GM18951 (cell line): ENCODE data around the gene MYO10.
"Not testable (repeated sequence)": the region's sequence is repeated elsewhere in the genome, so short reads cannot be mapped to it uniquely, and the experiment has no call there.

Source experiments
- POLR2A ChIP-seq: IDR thresholded peaks from 4 replicates; pipeline ENCODE4 v1.6.1; 2011; ENCODE audit warnings: mild to moderate bottlenecking; ENCODE audit not compliant: insufficient read length, insufficient read depth; ENCODE audit errors: extremely low read depth
- in situ Hi-C: fragments of 300-500 bp; cut with MboI; formaldehyde crosslinking; loops from one replicate; pipeline ENCODE4 v1.12.0; 2022; ENCODE audit warnings: low sequenced_read_pairs, mixed read lengths, inconsistent platforms; ENCODE audit not compliant: unreplicated experiment

MYO10 gene

GRCh38 chr5:16885635-16886365 is 50.3 kb downstream of the MYO10 start:
- no peak for TF ChIP-seq POLR2A
- in situ Hi-C loops: no loop called here

GRCh38 chr5:16884595-16884994 is 51.5 kb downstream of the MYO10 start:
- in situ Hi-C loops: no loop called here
- no peak for TF ChIP-seq POLR2A

DNA sequence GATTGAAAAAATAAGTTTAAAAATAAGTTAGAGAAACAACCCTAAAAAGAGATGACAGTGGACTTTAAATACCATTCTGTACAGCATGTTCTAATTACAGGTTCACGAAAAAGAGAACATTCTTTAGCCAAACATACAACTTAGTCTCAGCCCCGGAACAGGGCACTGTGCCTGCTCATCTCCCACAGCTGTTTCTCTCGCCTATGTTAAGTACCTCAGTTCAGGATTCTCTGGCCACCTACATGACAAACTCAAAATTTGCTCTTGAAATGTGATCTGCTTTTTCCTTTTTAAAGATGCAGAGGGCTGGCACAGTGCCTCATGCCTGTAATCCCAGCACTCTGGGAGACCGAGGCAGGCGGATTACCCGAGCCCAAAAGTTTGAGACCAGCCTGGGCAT is 52.3 kb downstream of the MYO10 start:
- in situ Hi-C loops: no loop called here
- no peak for TF ChIP-seq POLR2A

DNA sequence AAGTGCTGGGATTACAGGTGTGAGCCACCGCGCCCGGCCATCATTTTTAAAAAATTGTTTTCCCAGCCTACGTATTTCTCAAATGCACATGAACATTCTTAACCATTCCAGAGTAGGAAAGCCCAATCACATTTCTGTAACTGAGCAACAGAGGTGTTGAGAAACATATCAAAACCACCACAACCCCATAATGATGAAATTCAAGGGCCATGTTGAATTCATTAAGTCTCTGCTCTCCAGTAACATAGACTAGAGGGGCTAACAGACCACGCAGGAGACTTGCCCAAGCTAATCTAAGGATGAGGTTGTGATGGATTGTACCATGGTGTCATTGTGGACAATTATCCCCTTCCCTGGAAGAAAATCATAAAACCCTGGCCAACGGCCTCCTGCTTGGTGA is 52.9 kb downstream of the MYO10 start:
- no peak for TF ChIP-seq POLR2A
- in situ Hi-C loops: no loop called here

GRCh38 chr5:16881251-16881650 is 54.8 kb downstream of the MYO10 start:
- in situ Hi-C loops: no loop called here
- no peak for TF ChIP-seq POLR2A

DNA sequence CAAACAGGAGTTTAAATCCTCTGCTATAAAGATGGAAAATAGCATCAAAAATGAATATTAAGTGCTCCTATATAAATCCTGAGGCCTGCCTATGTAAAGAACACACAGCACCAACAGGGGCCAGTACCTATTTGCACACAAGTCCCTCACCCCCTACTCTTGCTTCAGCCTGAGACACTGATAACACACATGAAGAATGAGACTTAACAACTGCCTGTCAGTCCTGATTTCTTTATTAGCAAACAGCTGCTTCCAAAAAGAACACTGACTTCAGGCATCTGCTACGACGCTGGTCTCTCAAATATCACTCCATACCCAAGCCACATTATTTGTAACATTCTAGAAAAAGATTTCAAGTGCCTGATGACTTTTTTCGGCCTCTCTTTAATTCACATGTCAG is 55.5 kb downstream of the MYO10 start:
- TF ChIP-seq POLR2A: no peak
- in situ Hi-C loops: no loop called here

DNA sequence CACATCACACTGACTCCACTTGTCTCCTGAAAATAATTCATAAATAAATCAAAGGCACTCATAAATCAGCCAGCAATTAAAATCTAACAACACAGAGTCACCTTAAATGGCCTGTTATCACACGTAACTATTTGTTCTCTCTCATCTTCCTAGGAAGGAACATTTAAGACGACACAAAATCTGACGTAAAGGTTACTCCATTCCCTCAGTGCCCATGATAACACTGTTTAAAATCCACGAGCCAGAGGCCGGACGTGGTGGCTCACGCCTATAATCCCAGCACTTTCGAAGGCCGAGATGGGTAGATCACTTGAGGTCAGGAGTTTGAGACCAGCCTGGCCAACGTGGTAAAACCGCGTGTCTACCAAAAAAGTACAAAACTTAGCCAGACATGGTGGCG is 56.4 kb downstream of the MYO10 start:
- in situ Hi-C loops: no loop called here
- no peak for TF ChIP-seq POLR2A

DNA sequence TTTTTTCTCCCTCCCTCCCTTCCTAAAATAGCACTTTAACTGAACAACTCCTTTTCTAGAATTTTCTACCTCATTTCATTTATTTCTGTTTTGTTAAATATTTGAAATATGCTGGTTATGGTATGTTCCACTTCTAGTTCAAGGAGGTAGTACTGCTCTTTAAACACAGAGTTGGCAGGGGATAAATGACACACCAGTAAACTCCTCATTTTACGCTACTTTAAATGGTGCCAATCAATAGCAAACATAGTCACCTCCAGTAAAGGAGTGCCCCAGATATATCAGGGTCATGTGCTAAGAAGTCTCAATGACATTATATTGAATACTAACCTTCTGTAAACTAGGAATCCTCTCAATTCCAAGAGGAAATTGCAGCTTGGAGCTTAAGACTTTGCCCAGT is 56.9 kb downstream of the MYO10 start:
- in situ Hi-C loops: no loop called here
- TF ChIP-seq POLR2A: no peak

DNA sequence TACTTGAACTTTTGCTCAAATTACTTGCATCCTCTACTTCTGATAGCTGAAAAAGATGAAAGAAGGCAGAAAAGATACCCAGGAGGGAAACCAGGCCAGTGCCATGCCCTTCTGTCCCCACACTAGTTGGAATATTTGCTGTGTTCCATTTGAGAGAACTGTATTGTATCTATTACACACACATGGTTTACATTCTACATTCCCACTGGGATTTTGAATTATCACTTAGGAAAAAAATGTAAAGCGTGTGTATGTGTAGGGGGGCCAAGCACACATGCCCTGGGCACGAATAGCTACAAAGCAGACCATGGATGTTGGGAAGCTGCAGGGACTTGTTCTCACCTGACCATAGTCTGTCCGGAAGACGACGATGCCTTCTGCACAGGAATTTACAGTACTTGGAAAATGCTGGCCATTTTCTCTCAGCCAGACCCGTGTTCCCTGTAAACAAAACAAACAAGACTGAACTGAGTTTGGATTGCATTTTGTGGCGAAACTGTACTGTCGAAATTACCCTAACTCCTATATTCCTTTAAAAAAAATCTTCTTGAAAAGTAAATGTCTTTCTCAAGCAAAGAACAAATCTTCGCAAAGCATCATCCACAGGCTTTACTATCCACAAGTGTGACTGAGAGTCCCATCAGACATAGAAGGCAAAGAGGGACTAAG is 58.7 kb downstream of the MYO10 start:
- in situ Hi-C loops: no loop called here

GRCh38 chr5:16874424-16874823 is 61.7 kb downstream of the MYO10 start:
- in situ Hi-C loops: not testable (repeated sequence)

More for the DNA sequence above, 58.7 kb downstream of the MYO10 start:
- TF ChIP-seq POLR2A: no peak

DNA sequence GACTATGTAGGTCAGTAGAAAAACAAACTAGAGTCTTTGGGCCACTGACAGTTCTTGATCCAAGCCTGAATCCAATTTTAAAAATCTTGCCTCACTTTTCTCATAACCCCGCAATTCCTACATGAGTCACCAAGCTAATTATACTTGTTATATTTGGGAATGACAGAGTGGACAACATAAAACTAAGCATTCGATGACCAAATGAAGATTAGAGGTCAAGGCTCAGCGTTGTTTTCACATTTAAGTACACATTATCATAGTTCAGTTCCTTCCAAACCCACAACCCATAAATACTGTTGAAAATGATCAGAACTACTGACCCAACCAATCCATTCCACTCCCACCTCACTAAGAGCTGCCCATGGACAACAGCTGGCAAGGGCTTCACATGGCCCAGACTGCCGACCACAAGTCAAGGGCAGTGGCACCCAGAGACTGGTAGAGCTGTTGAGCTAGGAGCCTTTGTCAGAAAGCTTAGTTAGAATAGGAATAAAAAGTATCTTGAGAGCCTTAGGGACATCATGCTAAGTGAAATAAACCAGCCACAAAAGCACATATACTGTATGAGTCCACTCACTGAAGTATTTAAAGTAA is 64.2 kb downstream of the MYO10 start:
- in situ Hi-C loops: no loop called here
- no peak for TF ChIP-seq POLR2A

DNA sequence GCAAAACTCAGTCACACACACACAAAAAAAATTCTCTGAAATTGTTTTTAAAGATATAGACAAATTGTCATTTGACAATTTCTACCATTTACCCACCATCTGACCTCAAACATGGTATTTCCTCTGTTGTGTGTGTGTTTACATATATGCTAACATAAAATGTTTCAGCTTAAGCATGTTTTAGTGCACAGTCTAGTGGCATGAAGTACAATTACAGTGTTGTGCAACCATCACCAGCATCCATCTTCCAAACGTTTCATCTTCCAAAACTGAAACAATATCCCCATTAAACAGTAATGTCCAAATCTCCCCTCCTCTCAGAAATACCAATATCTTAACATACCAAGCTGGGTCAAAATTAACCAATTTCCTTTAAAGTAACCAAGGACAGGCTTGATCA is 65.2 kb downstream of the MYO10 start:
- in situ Hi-C loops: no loop called here
- TF ChIP-seq POLR2A: no peak

- in situ Hi-C loops: no loop called here
- no peak for TF ChIP-seq POLR2A
These were observed 66.0 kb downstream of the MYO10 start for GRCh38 chr5:16869821-16870796.
